HepG2 (cell line): Measurements from ENCODE around the gene SDCCAG8. TPM values are rescaled to one million over a fixed set of nuclear protein-coding genes. Genes with fewer than 3 reads are reported as not detected.

Experiments
- JUNB ChIP-seq: sonication (generic); formaldehyde crosslinking; IDR thresholded peaks from 2 replicates; pipeline ENCODE4 v1.8.0; 2022; ENCODE audit warnings: missing genetic modification reagents, mild to moderate bottlenecking, borderline replicate concordance
- JUND ChIP-seq: sonication (generic); formaldehyde crosslinking; IDR thresholded peaks from 2 replicates; pipeline ENCODE4 v1.8.0; 2022; ENCODE audit warnings: mild to moderate bottlenecking, missing genetic modification reagents
- KLF9 ChIP-seq: IDR thresholded peaks from 2 replicates; pipeline ENCODE4 v1.6.1; 2016; ENCODE audit warnings: low read depth
- RELA ChIP-seq: sonication (generic); formaldehyde crosslinking; IDR thresholded peaks from 2 replicates; pipeline ENCODE4 v1.4.0; 2020; ENCODE audit warnings: missing genetic modification reagents
- YEATS4 ChIP-seq: sonication (generic); formaldehyde crosslinking; IDR thresholded peaks from 2 replicates; pipeline ENCODE4 v1.4.0; 2020; ENCODE audit warnings: missing genetic modification reagents, borderline replicate concordance
- ZNF614 ChIP-seq: IDR thresholded peaks from 2 replicates; pipeline ENCODE4 v1.6.1; 2018; ENCODE audit warnings: missing biosample characterization, missing genetic modification reagents, inconsistent platforms, borderline replicate concordance
- polyA plus RNA-seq, 8 experiments: library from polyadenylated mRNA; depleted of rRNA in 3 of 8; stranded (reverse) in 7 of 8; unstranded in 1 of 8; fragments of >200 nt; fragmentation: Illumina TruSeq in 4 of 8; extraction: Trizol in 4 of 8; gene quantifications; 2 replicates each; pipeline versions ENCODE4 v1.2.1 to v1.2.3, GENCODE V29; 2011 to 2016; ENCODE audit warnings: low read depth in 4 of 8, missing spikeins in 1 of 8, mixed read lengths in 1 of 8; ENCODE audit not compliant: insufficient read depth in 1 of 8
- total RNA-seq, 5 experiments: library from RNA; depleted of rRNA; stranded (reverse); fragments of >200 nt; fragmentation: Illumina TruSeq; extraction: Trizol; gene quantifications; 2 replicates each; pipeline ENCODE4 v1.2.3, GENCODE V29; 2016; ENCODE audit warnings: low read depth in 1 of 5
- TF ChIP-seq, protein P1 (sequence below): sonication (generic); formaldehyde crosslinking; IDR thresholded peaks from 2 replicates; pipeline ENCODE4 v1.4.0; 2020; ENCODE audit warnings: low read depth, missing genetic modification reagents
- TF ChIP-seq, protein P2 (sequence below): sonication (generic); formaldehyde crosslinking; IDR thresholded peaks from 2 replicates; pipeline ENCODE4 v1.5.1; 2020; ENCODE audit warnings: mild to moderate bottlenecking, missing genetic modification reagents, moderate library complexity
- TF ChIP-seq, protein P3 (sequence below): sonication (generic); formaldehyde crosslinking; IDR thresholded peaks from 2 replicates; pipeline ENCODE4 v1.4.0; 2020; ENCODE audit warnings: missing genetic modification reagents

The SDCCAG8 gene
- total and polyA plus RNA-seq, 2 of the 13 experiments (the other 11 are each of a cell fraction or from before 2014, with no cell fraction given) = 9.5 to 13.4 TPM

DNA sequence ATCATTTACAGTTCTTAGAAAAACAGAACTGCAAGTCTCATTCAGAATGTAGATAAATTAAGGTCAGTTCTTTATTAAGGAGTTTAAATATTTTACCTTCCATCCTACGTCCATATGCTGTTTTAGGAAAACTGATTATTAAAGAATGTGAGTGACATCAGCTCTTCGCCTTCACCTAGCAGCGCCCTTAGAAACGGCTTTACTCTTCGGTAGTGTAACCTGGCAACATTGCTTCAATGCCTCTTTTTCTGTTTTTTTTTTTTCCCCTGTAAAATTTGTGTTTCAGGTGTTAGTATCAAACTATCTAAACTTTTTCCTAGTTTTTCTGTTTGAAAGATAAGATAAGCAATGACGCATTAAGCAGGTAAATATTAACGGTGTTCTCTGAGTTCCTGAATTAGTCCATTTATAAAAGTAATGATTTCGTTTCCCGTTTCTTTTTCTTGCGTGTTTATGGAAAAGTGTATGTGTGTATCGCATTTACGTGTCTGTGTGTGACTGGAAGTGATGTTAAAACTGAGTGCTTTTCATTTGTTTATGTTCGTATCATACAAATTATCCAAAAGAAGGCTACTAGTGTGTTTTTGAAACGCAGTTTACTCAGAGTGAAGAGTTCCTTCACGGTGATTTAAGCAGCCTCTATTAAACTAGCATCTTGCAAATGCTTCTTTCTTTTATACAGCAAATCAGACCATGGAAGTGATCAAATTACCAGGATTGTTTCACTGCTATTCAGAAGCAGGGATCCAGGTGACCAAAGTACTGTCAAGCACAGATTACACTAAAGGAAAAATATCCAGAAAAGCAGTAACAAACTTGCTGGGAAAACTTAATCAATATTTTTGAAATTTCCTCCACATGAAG is 139.0 kb downstream of the SDCCAG8 start (continued):
- TF ChIP-seq, protein P1, sequence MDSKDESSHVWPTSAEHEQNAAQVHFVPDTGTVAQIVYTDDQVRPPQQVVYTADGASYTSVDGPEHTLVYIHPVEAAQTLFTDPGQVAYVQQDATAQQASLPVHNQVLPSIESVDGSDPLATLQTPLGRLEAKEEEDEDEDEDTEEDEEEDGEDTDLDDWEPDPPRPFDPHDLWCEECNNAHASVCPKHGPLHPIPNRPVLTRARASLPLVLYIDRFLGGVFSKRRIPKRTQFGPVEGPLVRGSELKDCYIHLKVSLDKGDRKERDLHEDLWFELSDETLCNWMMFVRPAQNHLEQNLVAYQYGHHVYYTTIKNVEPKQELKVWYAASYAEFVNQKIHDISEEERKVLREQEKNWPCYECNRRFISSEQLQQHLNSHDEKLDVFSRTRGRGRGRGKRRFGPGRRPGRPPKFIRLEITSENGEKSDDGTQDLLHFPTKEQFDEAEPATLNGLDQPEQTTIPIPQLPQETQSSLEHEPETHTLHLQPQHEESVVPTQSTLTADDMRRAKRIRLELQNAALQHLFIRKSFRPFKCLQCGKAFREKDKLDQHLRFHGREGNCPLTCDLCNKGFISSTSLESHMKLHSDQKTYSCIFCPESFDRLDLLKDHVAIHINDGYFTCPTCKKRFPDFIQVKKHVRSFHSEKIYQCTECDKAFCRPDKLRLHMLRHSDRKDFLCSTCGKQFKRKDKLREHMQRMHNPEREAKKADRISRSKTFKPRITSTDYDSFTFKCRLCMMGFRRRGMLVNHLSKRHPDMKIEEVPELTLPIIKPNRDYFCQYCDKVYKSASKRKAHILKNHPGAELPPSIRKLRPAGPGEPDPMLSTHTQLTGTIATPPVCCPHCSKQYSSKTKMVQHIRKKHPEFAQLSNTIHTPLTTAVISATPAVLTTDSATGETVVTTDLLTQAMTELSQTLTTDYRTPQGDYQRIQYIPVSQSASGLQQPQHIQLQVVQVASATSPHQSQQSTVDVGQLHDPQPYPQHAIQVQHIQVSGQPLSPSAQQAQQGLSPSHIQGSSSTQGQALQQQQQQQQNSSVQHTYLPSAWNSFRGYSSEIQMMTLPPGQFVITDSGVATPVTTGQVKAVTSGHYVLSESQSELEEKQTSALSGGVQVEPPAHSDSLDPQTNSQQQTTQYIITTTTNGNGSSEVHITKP (CRISPR knock-in tag) = no peak
- TF ChIP-seq, protein P2, sequence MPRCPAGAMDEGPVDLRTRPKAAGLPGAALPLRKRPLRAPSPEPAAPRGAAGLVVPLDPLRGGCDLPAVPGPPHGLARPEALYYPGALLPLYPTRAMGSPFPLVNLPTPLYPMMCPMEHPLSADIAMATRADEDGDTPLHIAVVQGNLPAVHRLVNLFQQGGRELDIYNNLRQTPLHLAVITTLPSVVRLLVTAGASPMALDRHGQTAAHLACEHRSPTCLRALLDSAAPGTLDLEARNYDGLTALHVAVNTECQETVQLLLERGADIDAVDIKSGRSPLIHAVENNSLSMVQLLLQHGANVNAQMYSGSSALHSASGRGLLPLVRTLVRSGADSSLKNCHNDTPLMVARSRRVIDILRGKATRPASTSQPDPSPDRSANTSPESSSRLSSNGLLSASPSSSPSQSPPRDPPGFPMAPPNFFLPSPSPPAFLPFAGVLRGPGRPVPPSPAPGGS (CRISPR knock-in tag) = no peak
- TF ChIP-seq JUND (CRISPR knock-in tag) (no peak), RELA (CRISPR knock-in tag) (no peak), JUNB (CRISPR knock-in tag) (no peak), KLF9 (CRISPR knock-in tag) (no peak), ZNF614 (CRISPR knock-in tag) (no peak), YEATS4 (no peak)
- TF ChIP-seq, protein P3, sequence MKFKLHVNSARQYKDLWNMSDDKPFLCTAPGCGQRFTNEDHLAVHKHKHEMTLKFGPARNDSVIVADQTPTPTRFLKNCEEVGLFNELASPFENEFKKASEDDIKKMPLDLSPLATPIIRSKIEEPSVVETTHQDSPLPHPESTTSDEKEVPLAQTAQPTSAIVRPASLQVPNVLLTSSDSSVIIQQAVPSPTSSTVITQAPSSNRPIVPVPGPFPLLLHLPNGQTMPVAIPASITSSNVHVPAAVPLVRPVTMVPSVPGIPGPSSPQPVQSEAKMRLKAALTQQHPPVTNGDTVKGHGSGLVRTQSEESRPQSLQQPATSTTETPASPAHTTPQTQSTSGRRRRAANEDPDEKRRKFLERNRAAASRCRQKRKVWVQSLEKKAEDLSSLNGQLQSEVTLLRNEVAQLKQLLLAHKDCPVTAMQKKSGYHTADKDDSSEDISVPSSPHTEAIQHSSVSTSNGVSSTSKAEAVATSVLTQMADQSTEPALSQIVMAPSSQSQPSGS (CRISPR knock-in tag) = no peak
